Liver (tissue), 9 donors: ENCODE data around the gene PTCD2. TPM values are rescaled to one million over a fixed set of nuclear protein-coding genes. Genes with fewer than 3 reads are reported as not detected.

Experiments
- DNase-seq: peaks from one replicate; pipeline ENCODE4 v3.0.0-alpha.2; 2017; ENCODE audit warnings: low spot score
- H3K27ac ChIP-seq, 2 donors: one replicate each; pipeline ENCODE4 v1.7.0; 2013; ENCODE audit warnings: inconsistent platforms in 2 of 2, low read length in 2 of 2, control low read depth in 1 of 2, low read depth in 1 of 2, mild to moderate bottlenecking in 1 of 2
- H3K27me3 ChIP-seq, 4 donors: one replicate each; pipeline versions ENCODE4 v1.6.1 to v1.7.0; 2013; ENCODE audit warnings: low read length in 3 of 4, inconsistent platforms in 1 of 4, mild to moderate bottlenecking in 1 of 4, moderate library complexity in 1 of 4; ENCODE audit not compliant: control insufficient read depth in 4 of 4, insufficient read depth in 4 of 4
- H3K36me3 ChIP-seq, 4 donors: one replicate each; pipeline versions ENCODE4 v1.6.1 to v1.7.0; 2013; ENCODE audit warnings: low read length in 3 of 4, mild to moderate bottlenecking in 3 of 4, low read depth in 1 of 4, moderate library complexity in 1 of 4; ENCODE audit not compliant: control insufficient read depth in 4 of 4, insufficient read depth in 3 of 4
- H3K4me1 ChIP-seq, 4 donors: one replicate each; pipeline versions ENCODE4 v1.6.1 to v1.7.0; 2013; ENCODE audit warnings: low read length in 3 of 4, mild to moderate bottlenecking in 3 of 4, moderate library complexity in 1 of 4; ENCODE audit not compliant: control insufficient read depth in 4 of 4, insufficient read depth in 4 of 4
- H3K4me3 ChIP-seq, 3 donors: one replicate each; pipeline versions ENCODE4 v1.6.1 to v1.7.0; 2013; ENCODE audit warnings: low read length in 3 of 3, control low read depth in 1 of 3, low read depth in 1 of 3, mild to moderate bottlenecking in 1 of 3
- H3K9ac ChIP-seq, 2 donors: one replicate each; pipeline ENCODE4 v1.7.0; 2013; ENCODE audit warnings: low read length in 2 of 2, mild to moderate bottlenecking in 2 of 2, moderate library complexity in 2 of 2, control low read depth in 1 of 2, low read depth in 1 of 2
- H3K9me3 ChIP-seq, 4 donors: one replicate each; pipeline versions ENCODE4 v1.6.1 to v1.7.0; 2013; ENCODE audit warnings: low read length in 3 of 4; ENCODE audit not compliant: control insufficient read depth in 4 of 4
- EGR1 ChIP-seq, 2 donors: IDR thresholded peaks; 2 replicates each; pipeline ENCODE4 v1.6.1; 2016 to 2018; ENCODE audit warnings: antibody characterized with exemption in 2 of 2, low read depth in 2 of 2
- FOXA1 ChIP-seq: IDR thresholded peaks from 2 replicates; pipeline ENCODE4 v1.6.1; 2016; ENCODE audit warnings: antibody characterized with exemption
- FOXA2 ChIP-seq: IDR thresholded peaks from 2 replicates; pipeline ENCODE4 v1.6.1; 2016; ENCODE audit warnings: antibody characterized with exemption
- GABPA ChIP-seq, 2 donors: IDR thresholded peaks in 1 of 2; conservative IDR thresholded peaks in 1 of 2; 2 replicates each; pipeline ENCODE4 v1.6.1; 2016; ENCODE audit warnings: antibody characterized with exemption in 2 of 2, mild to moderate bottlenecking in 1 of 2, moderate library complexity in 1 of 2
- HNF4A ChIP-seq, 2 donors: conservative IDR thresholded peaks; 2 replicates each; pipeline ENCODE4 v1.6.1; 2016; ENCODE audit warnings: antibody characterized with exemption in 2 of 2, mild to moderate bottlenecking in 2 of 2
- HNF4G ChIP-seq: IDR thresholded peaks from 2 replicates; pipeline ENCODE4 v1.6.1; 2016; ENCODE audit warnings: antibody characterized with exemption
- JUND ChIP-seq, 2 donors: IDR thresholded peaks; 2 replicates each; pipeline ENCODE4 v1.6.1; 2016; ENCODE audit warnings: antibody characterized with exemption in 2 of 2
- MAX ChIP-seq: IDR thresholded peaks from 2 replicates; pipeline ENCODE4 v1.6.1; 2016; ENCODE audit warnings: antibody characterized with exemption
- RXRA ChIP-seq, 2 donors: IDR thresholded peaks; 2 replicates each; pipeline ENCODE4 v1.6.1; 2017 to 2018; ENCODE audit warnings: antibody characterized with exemption in 2 of 2, mild to moderate bottlenecking in 1 of 2
- SP1 ChIP-seq: IDR thresholded peaks from 2 replicates; pipeline ENCODE4 v1.6.1; 2018; ENCODE audit warnings: antibody characterized with exemption, mild to moderate bottlenecking
- TAF1 ChIP-seq: conservative IDR thresholded peaks from 2 replicates; pipeline ENCODE4 v1.6.1; 2016; ENCODE audit warnings: antibody characterized with exemption, mild to moderate bottlenecking
- YY1 ChIP-seq: IDR thresholded peaks from 2 replicates; pipeline ENCODE4 v1.6.1; 2016; ENCODE audit warnings: antibody characterized with exemption, mild to moderate bottlenecking
- ZBTB33 ChIP-seq: IDR thresholded peaks from 2 replicates; pipeline ENCODE4 v1.6.1; 2016; ENCODE audit warnings: antibody characterized with exemption
- WGBS: extraction: QIAGEN DNeasy Blood & Tissue Kit; methylation state at CpG from one replicate; pipeline ENCODE4 v1.1.7; 2013; 5-methylcytosine and 5-hydroxymethylcytosine counted together
- polyA plus RNA-seq, 2 donors: library from polyadenylated mRNA; stranded (reverse) in 1 of 2; unstranded in 1 of 2; fragments of 200-250 nt in 1 of 2; fragments of >200 nt in 1 of 2; fragmentation: Nextera tagmentation in 1 of 2; extraction: Ambion mirVana in 1 of 2; gene quantifications; one replicate each; pipeline versions ENCODE4 v1.2.1 to v1.2.3, GENCODE V29; 2013 to 2015
- total RNA-seq, 2 donors: library from RNA; depleted of rRNA; stranded (reverse); fragments of >200 nt; gene quantifications; one replicate each; pipeline ENCODE4 v1.2.3, GENCODE V29; 2014
- TF ChIP-seq, protein P1 (sequence below): IDR thresholded peaks from 2 replicates; pipeline ENCODE4 v1.6.1; 2016; ENCODE audit warnings: antibody characterized with exemption, mild to moderate bottlenecking
- TF ChIP-seq, protein P2 (sequence below): fragments of 150-350 bp; IDR thresholded peaks from 2 replicates; pipeline ENCODE4 v1.5.1; 2017; ENCODE audit warnings: improper control_type of control experiment, low read depth, low read length; ENCODE audit not compliant: missing input control
- TF ChIP-seq, protein P3 (sequence below): IDR thresholded peaks from 2 replicates; pipeline ENCODE4 v1.6.1; 2016; ENCODE audit warnings: antibody characterized with exemption
- donor health status: healthy.
- donor health status: healthy.
- donor health status: healthy.
- donor health status: healthy.
- donor health status: healthy.

The PTCD2 gene
- total and polyA plus RNA-seq, 4 donors, result 4.4 to 5.9 (median 5.2) TPM

DNA sequence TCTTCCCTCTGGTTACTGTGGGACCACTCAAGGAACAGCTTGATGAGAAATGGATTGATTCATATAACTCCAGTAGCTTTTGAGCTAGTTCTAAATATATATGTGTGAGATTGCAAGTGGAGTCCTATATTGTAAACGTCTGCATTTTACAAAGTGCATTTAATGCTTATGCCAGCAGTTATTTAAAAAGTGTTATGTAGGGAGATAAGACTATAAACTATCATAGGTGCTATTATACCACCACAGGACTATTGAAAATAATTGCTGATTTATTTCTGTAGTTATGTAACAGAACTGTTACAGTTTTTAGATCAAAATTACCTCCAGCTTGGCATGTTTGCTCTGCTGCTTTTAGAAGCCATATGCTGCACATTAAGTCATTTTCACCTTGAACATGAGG lies 36.2 kb downstream of the PTCD2 start:
- Histone ChIP-seq H3K9me3 (no peaks in the 10 kb centered on the region), H3K4me3 (no peak overlapping the region), H3K27me3 (no peaks in the 10 kb centered on the region), H3K27ac (no peak overlapping the region), H3K4me1 (no peaks in the 10 kb centered on the region), H3K9ac (no peak overlapping the region), H3K36me3 (peaks cover 4 to 27% (median 10%) of the 10 kb centered on the region in 4 donors)
- WGBS, result 89% methylated on average over 1 of the region's 1 CpG
- no peak for TF ChIP-seq JUND (IDR thresholded peaks at IDR 0.05)
- no peak for TF ChIP-seq FOXA1
- no peak for TF ChIP-seq RXRA (IDR thresholded peaks at IDR 0.05)
- TF ChIP-seq, protein P1, sequence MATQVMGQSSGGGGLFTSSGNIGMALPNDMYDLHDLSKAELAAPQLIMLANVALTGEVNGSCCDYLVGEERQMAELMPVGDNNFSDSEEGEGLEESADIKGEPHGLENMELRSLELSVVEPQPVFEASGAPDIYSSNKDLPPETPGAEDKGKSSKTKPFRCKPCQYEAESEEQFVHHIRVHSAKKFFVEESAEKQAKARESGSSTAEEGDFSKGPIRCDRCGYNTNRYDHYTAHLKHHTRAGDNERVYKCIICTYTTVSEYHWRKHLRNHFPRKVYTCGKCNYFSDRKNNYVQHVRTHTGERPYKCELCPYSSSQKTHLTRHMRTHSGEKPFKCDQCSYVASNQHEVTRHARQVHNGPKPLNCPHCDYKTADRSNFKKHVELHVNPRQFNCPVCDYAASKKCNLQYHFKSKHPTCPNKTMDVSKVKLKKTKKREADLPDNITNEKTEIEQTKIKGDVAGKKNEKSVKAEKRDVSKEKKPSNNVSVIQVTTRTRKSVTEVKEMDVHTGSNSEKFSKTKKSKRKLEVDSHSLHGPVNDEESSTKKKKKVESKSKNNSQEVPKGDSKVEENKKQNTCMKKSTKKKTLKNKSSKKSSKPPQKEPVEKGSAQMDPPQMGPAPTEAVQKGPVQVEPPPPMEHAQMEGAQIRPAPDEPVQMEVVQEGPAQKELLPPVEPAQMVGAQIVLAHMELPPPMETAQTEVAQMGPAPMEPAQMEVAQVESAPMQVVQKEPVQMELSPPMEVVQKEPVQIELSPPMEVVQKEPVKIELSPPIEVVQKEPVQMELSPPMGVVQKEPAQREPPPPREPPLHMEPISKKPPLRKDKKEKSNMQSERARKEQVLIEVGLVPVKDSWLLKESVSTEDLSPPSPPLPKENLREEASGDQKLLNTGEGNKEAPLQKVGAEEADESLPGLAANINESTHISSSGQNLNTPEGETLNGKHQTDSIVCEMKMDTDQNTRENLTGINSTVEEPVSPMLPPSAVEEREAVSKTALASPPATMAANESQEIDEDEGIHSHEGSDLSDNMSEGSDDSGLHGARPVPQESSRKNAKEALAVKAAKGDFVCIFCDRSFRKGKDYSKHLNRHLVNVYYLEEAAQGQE, result no peak
- no peak for TF ChIP-seq ZBTB33
- TF ChIP-seq FOXA2, result no peak
- TF ChIP-seq, protein P2, sequence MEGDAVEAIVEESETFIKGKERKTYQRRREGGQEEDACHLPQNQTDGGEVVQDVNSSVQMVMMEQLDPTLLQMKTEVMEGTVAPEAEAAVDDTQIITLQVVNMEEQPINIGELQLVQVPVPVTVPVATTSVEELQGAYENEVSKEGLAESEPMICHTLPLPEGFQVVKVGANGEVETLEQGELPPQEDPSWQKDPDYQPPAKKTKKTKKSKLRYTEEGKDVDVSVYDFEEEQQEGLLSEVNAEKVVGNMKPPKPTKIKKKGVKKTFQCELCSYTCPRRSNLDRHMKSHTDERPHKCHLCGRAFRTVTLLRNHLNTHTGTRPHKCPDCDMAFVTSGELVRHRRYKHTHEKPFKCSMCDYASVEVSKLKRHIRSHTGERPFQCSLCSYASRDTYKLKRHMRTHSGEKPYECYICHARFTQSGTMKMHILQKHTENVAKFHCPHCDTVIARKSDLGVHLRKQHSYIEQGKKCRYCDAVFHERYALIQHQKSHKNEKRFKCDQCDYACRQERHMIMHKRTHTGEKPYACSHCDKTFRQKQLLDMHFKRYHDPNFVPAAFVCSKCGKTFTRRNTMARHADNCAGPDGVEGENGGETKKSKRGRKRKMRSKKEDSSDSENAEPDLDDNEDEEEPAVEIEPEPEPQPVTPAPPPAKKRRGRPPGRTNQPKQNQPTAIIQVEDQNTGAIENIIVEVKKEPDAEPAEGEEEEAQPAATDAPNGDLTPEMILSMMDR, result no peak
- no peak for TF ChIP-seq YY1
- no peak for TF ChIP-seq EGR1 (IDR thresholded peaks at IDR 0.05; ENCODE audit: low read depth in 2 of 2)
- no peak for TF ChIP-seq SP1
- TF ChIP-seq, protein P3, sequence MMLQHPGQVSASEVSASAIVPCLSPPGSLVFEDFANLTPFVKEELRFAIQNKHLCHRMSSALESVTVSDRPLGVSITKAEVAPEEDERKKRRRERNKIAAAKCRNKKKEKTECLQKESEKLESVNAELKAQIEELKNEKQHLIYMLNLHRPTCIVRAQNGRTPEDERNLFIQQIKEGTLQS, result no peak
- TF ChIP-seq HNF4G, result no peak
- TF ChIP-seq TAF1, result no peak
- DNase-seq, result no peak

DNA sequence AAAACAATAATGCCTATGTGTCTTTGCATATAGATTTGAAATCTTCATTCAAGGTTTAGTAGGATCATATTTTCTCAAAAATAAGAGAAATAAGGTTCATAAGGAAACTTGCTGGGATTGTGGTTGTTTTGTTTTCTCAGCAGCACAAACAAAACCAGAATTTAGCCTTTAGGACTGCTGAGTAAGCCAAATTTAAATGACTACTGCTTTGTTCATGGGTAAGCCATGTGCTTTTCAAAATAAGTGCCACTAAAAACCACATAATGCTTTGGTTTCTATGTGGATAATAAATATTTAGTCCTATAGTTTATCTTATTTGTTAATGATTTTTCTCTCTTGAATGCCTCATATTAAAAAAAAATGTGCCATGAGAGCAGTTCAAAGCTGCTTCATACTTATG lies 38.8 kb downstream of the PTCD2 start:
- Histone ChIP-seq H3K27me3 (no peaks in the 10 kb centered on the region), H3K4me1 (no peaks in the 10 kb centered on the region), H3K27ac (no peak overlapping the region), H3K9me3 (no peaks in the 10 kb centered on the region), H3K4me3 (no peak overlapping the region), H3K36me3 (peaks cover 7 to 27% (median 11%) of the 10 kb centered on the region in 4 donors), H3K9ac (no peak overlapping the region)
- TF ChIP-seq HNF4A (conservative IDR thresholded peaks at IDR 0.05) (no peak), GABPA (IDR thresholded peaks at IDR 0.05 in 1 of 2, conservative IDR thresholded peaks at IDR 0.05 in 1 of 2) (no peak), TAF1 (no peak), SP1 (no peak), HNF4G (no peak), YY1 (no peak), FOXA1 (no peak), MAX (no peak)
- TF ChIP-seq, protein P1, result no peak
- TF ChIP-seq, protein P2, result no peak
- TF ChIP-seq, protein P3, result no peak
- no peak for DNase-seq
